IMR-90 (cell line): ENCODE data around the gene KCNJ16. TPM values are rescaled to one million over a fixed set of nuclear protein-coding genes. Genes with fewer than 3 reads are reported as not detected.

ENCODE experiments used
- ATAC-seq: fragments of 200-7000 bp; cut with Tn5 transposase; 2 replicates; pipeline ENCODE4 v1.9.1; 2020; ENCODE audit warnings: low read depth, mild to moderate bottlenecking, moderate library complexity
- BruUV-seq: library from RNA; stranded (reverse); fragments of 400-500 nt; replicated peaks from 2 replicates; lab custom pipeline; 2021; lab: Mats Ljungman, UMichigan
- CTCF ChIA-PET: fragments of 300-600 bp; formaldehyde crosslinking; extraction: SDS; loops from one replicate; lab custom pipeline; 2021; ENCODE audit warnings: antibody characterized with exemption; lab: Yijun Ruan, JAX
- POLR2A ChIA-PET: fragments of 300-600 bp; sonication (Branson Sonifier 250); formaldehyde crosslinking; loops from one replicate; lab custom pipeline; 2022; ENCODE audit warnings: antibody characterized with exemption; ENCODE audit not compliant: unreplicated experiment; lab: Charles Lee
- DNase-seq: peaks from one replicate; pipeline ENCODE4 v3.0.0; 2013
- H2AFZ ChIP-seq: replicated peaks from 2 replicates; pipeline ENCODE3; 2013; ENCODE audit warnings: low read length, mild to moderate bottlenecking; ENCODE audit not compliant: poor library complexity
- H2AK5ac ChIP-seq: 2 replicates; pipeline ENCODE4 v1.6.1; 2013; ENCODE audit warnings: low read depth, low read length, inconsistent platforms
- H2AK9ac ChIP-seq: replicated peaks from 2 replicates; pipeline ENCODE3; 2013; ENCODE audit warnings: mild to moderate bottlenecking, low read depth, low read length, moderate library complexity; ENCODE audit not compliant: poor library complexity
- H2BK120ac ChIP-seq: 2 replicates; pipeline ENCODE4 v1.6.1; 2013; ENCODE audit warnings: low read depth, low read length, inconsistent platforms
- H2BK15ac ChIP-seq: 3 replicates; pipeline ENCODE4 v1.6.1; 2013; ENCODE audit warnings: low read depth, low read length, inconsistent platforms
- H2BK20ac ChIP-seq: 2 replicates; pipeline ENCODE4 v1.6.1; 2013; ENCODE audit warnings: low read depth, mild to moderate bottlenecking, inconsistent platforms, low read length, moderate library complexity
- H2BK5ac ChIP-seq: 2 replicates; pipeline ENCODE4 v1.6.1; 2013; ENCODE audit warnings: mild to moderate bottlenecking, low read depth, low read length, inconsistent platforms; ENCODE audit not compliant: poor library complexity, severe bottlenecking
- H3K14ac ChIP-seq: replicated peaks from 2 replicates; pipeline ENCODE4 v1.6.1; 2013; ENCODE audit warnings: low read depth, low read length, inconsistent platforms
- H3K18ac ChIP-seq: 2 replicates; pipeline ENCODE4 v1.6.1; 2013; ENCODE audit warnings: low read depth, low read length, control low read depth
- H3K23ac ChIP-seq: 2 replicates; pipeline ENCODE4 v1.6.1; 2013; ENCODE audit warnings: low read depth, low read length, inconsistent platforms
- H3K27ac ChIP-seq: 2 replicates; pipeline ENCODE4 v1.5.1; 2013; ENCODE audit warnings: mild to moderate bottlenecking, control low read depth, low read length; ENCODE audit not compliant: insufficient read depth
- H3K27me3 ChIP-seq: 2 replicates; pipeline ENCODE4 v1.6.1; 2013; ENCODE audit warnings: low read length; ENCODE audit not compliant: control insufficient read depth, insufficient read depth
- H3K36me3 ChIP-seq: 2 replicates; pipeline ENCODE4 v1.6.1; 2013; ENCODE audit warnings: low read length, mixed read lengths; ENCODE audit not compliant: control insufficient read depth, insufficient read depth
- H3K4ac ChIP-seq: 2 replicates; pipeline ENCODE4 v1.6.1; 2013; ENCODE audit warnings: low read depth, low read length, inconsistent platforms
- H3K4me1 ChIP-seq: 2 replicates; pipeline ENCODE4 v1.6.1; 2013; ENCODE audit warnings: low read length, mixed read lengths; ENCODE audit not compliant: control insufficient read depth, insufficient read depth
- H3K4me2 ChIP-seq: 2 replicates; pipeline ENCODE4 v1.6.1; 2013; ENCODE audit warnings: low read depth, mild to moderate bottlenecking, control low read depth, low read length, moderate library complexity
- H3K4me3 ChIP-seq: 2 replicates; pipeline ENCODE4 v1.5.1; 2013; ENCODE audit warnings: low read depth, mild to moderate bottlenecking, control low read depth, low read length, moderate library complexity; ENCODE audit not compliant: insufficient read depth
- H3K56ac ChIP-seq: 2 replicates; pipeline ENCODE4 v1.6.1; 2013; ENCODE audit warnings: low read length, inconsistent platforms; ENCODE audit not compliant: insufficient read depth; ENCODE audit errors: extremely low read depth
- H3K79me1 ChIP-seq, 2 experiments: 2 replicates each; pipeline ENCODE4 v1.6.1; 2013; ENCODE audit warnings: low read length in 2 of 2, inconsistent platforms in 1 of 2, low read depth in 1 of 2
- H3K9ac ChIP-seq: 2 replicates; pipeline ENCODE4 v1.6.1; 2013; ENCODE audit warnings: low read depth, low read length, control low read depth
- H3K9me1 ChIP-seq: 2 replicates; pipeline ENCODE4 v1.6.1; 2013; ENCODE audit warnings: low read length, inconsistent platforms; ENCODE audit not compliant: insufficient read depth
- H3K9me3 ChIP-seq: 2 replicates; pipeline ENCODE4 v1.6.1; 2013; ENCODE audit warnings: low read length; ENCODE audit not compliant: control insufficient read depth, insufficient read depth
- H4K20me1 ChIP-seq: 2 replicates; pipeline ENCODE4 v1.6.1; 2013; ENCODE audit warnings: low read length, inconsistent platforms; ENCODE audit not compliant: insufficient read depth
- H4K5ac ChIP-seq: 2 replicates; pipeline ENCODE4 v1.6.1; 2013; ENCODE audit warnings: mild to moderate bottlenecking, low read depth, low read length, control low read depth
- H4K8ac ChIP-seq, 2 experiments: 2 replicates each; pipeline ENCODE4 v1.6.1; 2013; ENCODE audit warnings: low read depth in 2 of 2, low read length in 2 of 2, control low read depth in 1 of 2, inconsistent platforms in 1 of 2
- H4K91ac ChIP-seq: 2 replicates; pipeline ENCODE4 v1.6.1; 2013; ENCODE audit warnings: low read depth, low read length, inconsistent platforms; ENCODE audit not compliant: insufficient read depth
- CEBPB ChIP-seq: IDR thresholded peaks from 2 replicates; pipeline ENCODE4 v1.6.1; 2012; ENCODE audit warnings: low read depth, low read length, improper control_type of control experiment
- CHD1 ChIP-seq: IDR thresholded peaks from 2 replicates; pipeline ENCODE4 v1.6.1; 2012; ENCODE audit warnings: low read depth, low read length, improper control_type of control experiment
- CTCF ChIP-seq: conservative IDR thresholded peaks from 2 replicates; pipeline ENCODE4 v1.5.1; 2012; ENCODE audit warnings: mild to moderate bottlenecking, low read depth, low read length, improper control_type of control experiment
- FOS ChIP-seq: fragments of 150-350 bp; IDR thresholded peaks from 2 replicates; pipeline ENCODE4 v1.6.1; 2016; ENCODE audit warnings: low read depth, low read length
- MAZ ChIP-seq: IDR thresholded peaks from 2 replicates; pipeline ENCODE4 v1.6.1; 2012; ENCODE audit warnings: low read depth, mild to moderate bottlenecking, low read length, improper control_type of control experiment, moderate library complexity, borderline replicate concordance
- MXI1 ChIP-seq: IDR thresholded peaks from 2 replicates; pipeline ENCODE4 v1.6.1; 2012; ENCODE audit warnings: low read depth, mild to moderate bottlenecking, low read length, moderate library complexity, borderline replicate concordance
- NFE2L2 ChIP-seq: fragments of 150-350 bp; IDR thresholded peaks from 2 replicates; pipeline ENCODE4 v1.6.1; 2016; ENCODE audit warnings: low read depth, mild to moderate bottlenecking, low read length
- POLR2A ChIP-seq: IDR thresholded peaks from 2 replicates; pipeline ENCODE4 v1.6.1; 2012; ENCODE audit warnings: mild to moderate bottlenecking, low read depth, low read length
- RAD21 ChIP-seq: IDR thresholded peaks from 2 replicates; pipeline ENCODE4 v1.6.1; 2012; ENCODE audit warnings: low read length, improper control_type of control experiment
- RFX5 ChIP-seq: IDR thresholded peaks from 2 replicates; pipeline ENCODE4 v1.8.0; 2012; ENCODE audit warnings: low read depth, mild to moderate bottlenecking, low read length, moderate library complexity
- SMC3 ChIP-seq: fragments of 150-350 bp; IDR thresholded peaks from 2 replicates; pipeline ENCODE4 v1.6.1; 2016; ENCODE audit warnings: low read depth, mild to moderate bottlenecking, antibody characterized with exemption, low read length, moderate library complexity
- USF2 ChIP-seq: fragments of 150-350 bp; IDR thresholded peaks from 2 replicates; pipeline ENCODE4 v1.6.1; 2017; ENCODE audit warnings: mild to moderate bottlenecking, antibody characterized with exemption, low read length, low read depth
- WGBS, 2 experiments: methylation state at CpG; one replicate each; pipeline versions ENCODE4 v1.1.5 to v1.1.7; 2013; ENCODE audit warnings: missing lambda C conversion rate in 2 of 2; ENCODE audit not compliant: insufficient read length in 1 of 2; ENCODE audit errors: extremely low coverage in 2 of 2; 5-methylcytosine and 5-hydroxymethylcytosine counted together
- dilution Hi-C: fragments of 300-500 bp; cut with HindIII; formaldehyde crosslinking; loops from one replicate; pipeline ENCODE4 v1.14.3; 2018; ENCODE audit warnings: low sequenced_read_pairs; ENCODE audit not compliant: unreplicated experiment
- in situ Hi-C: fragments of 300-500 bp; cut with MboI; formaldehyde crosslinking; loops from 3 replicates; pipeline ENCODE4 v1.14.3; 2019; ENCODE audit warnings: low sequenced_read_pairs, inconsistent platforms, mixed read lengths
- intact Hi-C: fragments of 100-400 bp; cut with micrococcal nuclease; formaldehyde crosslinking; loops from 2 replicates; pipeline ENCODE4 v1.10.0; 2022
- polyA plus RNA-seq, 3 experiments: library from polyadenylated mRNA; depleted of rRNA; stranded (reverse); fragments of >200 nt; gene quantifications; 2 replicates each; pipeline ENCODE4 v1.2.3, GENCODE V29; 2012; ENCODE audit warnings: low replicate concordance in 1 of 3
- total RNA-seq: library from RNA; depleted of rRNA; stranded (reverse); fragments of >200 nt; gene quantifications from 2 replicates; pipeline ENCODE4 v1.2.3, GENCODE V29; 2012

The KCNJ16 gene
- total and polyA plus RNA-seq, 2 of the 4 experiments (the other 2 are of a cell fraction): not detected

- Histone ChIP-seq H3K23ac (no peak overlapping the region), H3K27me3 (no peaks in the 10 kb centered on the region), H2BK120ac (no peak overlapping the region), H2BK20ac (no peak overlapping the region), H3K27ac (no peak overlapping the region), H4K8ac (no peak overlapping the region), H2BK5ac (no peak overlapping the region), H3K4me3 (no peak overlapping the region), H4K20me1 (no peaks in the 10 kb centered on the region), H4K91ac (no peak overlapping the region), H3K4me2 (no peak overlapping the region), H2AK5ac (no peak overlapping the region), H3K14ac (no peak overlapping the region), H3K18ac (no peak overlapping the region), H3K79me1 (no peaks in the 10 kb centered on the region), H3K4me1 (no peaks in the 10 kb centered on the region), H3K36me3 (peaks cover 23% of the 10 kb centered on the region), H2BK15ac (no peak overlapping the region), H3K9me1 (no peaks in the 10 kb centered on the region), H3K4ac (no peak overlapping the region), H3K56ac (no peak overlapping the region), H2AFZ (no peak overlapping the region), H3K9ac (no peak overlapping the region), H3K9me3 (peaks cover 1% of the 10 kb centered on the region; the same call in 1 of the 2 replicates), H4K5ac (no peak overlapping the region), H2AK9ac (no peak overlapping the region)
- ChIA-PET POLR2A (no interaction called here), CTCF (interaction anchor here (0.6 kb wide), 1 partner anchor 602 kb away, joined by 5 read pairs; no protein-coding TSS in a partner anchor)
- in situ Hi-C loops (no loop called here), intact Hi-C loops (loop anchor here (10.0 kb wide), 1 partner anchor 381 kb away; no protein-coding TSS in a partner anchor), dilution Hi-C loops (no loop called here)
- TF ChIP-seq POLR2A (no peak), FOS (no peak), CEBPB (no peak), USF2 (no peak), CHD1 (no peak), RFX5 (no peak), SMC3 (no peak), CTCF (no peak), RAD21 (no peak), NFE2L2 (no peak), MXI1 (no peak), MAZ (no peak)
- ATAC-seq: no peak
- no TSS peak for BruUV-seq
- no CpG with 5 or more reads among the region's 4 CpGs for whole genome bisulfite sequencing, 2 experiments
- no peak for DNase-seq
Measured at GRCh38 chr17:70173681-70174080, 98.7 kb downstream of the KCNJ16 start.
